ENCODE data around the gene NT5C2. TPM values are rescaled to one million over a fixed set of nuclear protein-coding genes. Genes with fewer than 3 reads are reported as not detected.

The NT5C2 gene
- total and polyA plus RNA-seq, 2 donors (not counting 3 experiments of a cell fraction or from before 2014, with no cell fraction given) = 47.2 to 69.9 TPM

- dilution Hi-C loops (cut with MboI; ENCODE audit: extremely low pct_ligation_motif_present, low sequenced_read_pairs) = no loop called here
- no TSS peak for BruUV-seq (replicated peaks)
- peaks cover 2% of the 10 kb centered on the region for H3K4me1 ChIP-seq (ENCODE audit: control insufficient read depth, extremely low read depth, insufficient read depth, low read length)
- CTCF ChIA-PET = interaction anchor here (1.7 to 2.1 kb wide), 2 partner anchors 154 to 172 kb away, joined by 4 to 9 read pairs; partner anchors contain the start of gene CNNM2
- POLR2A ChIA-PET = no interaction called here
- H2AFZ ChIP-seq (ENCODE audit: low read depth, low read length) = no peak overlapping the region
- H3K4me2 ChIP-seq (ENCODE audit: insufficient read depth, low read length) = no peak overlapping the region
- FAIRE-seq = no peak
- H3K9me1 ChIP-seq (replicated peaks; ENCODE audit: control insufficient read depth, extremely low read depth, insufficient read depth, low read length) = no peaks in the 10 kb centered on the region
- H3K9me3 ChIP-seq (replicated peaks; ENCODE audit: control insufficient read depth, insufficient read depth, low read length) = no peaks in the 10 kb centered on the region
- H3K27ac ChIP-seq (ENCODE audit: insufficient read depth, low read depth, low read length) = no peak overlapping the region
- no peaks in the 10 kb centered on the region for H3K79me2 ChIP-seq (ENCODE audit: control insufficient read depth, insufficient read depth, low read length)
- H3K36me3 ChIP-seq (ENCODE audit: control insufficient read depth in 2 of 2, extremely low read depth in 1 of 2, insufficient read depth in 2 of 2, low read length in 2 of 2) = no peaks in the 10 kb centered on the region
- DNase-seq (ENCODE audit: low read depth, low spot score) = no peak
- no peaks in the 10 kb centered on the region for H3K27me3 ChIP-seq (ENCODE audit: control insufficient read depth in 2 of 2, insufficient read depth in 2 of 2, low read length in 2 of 2)
- intact Hi-C loops (cut with micrococcal nuclease) = no loop called here
- H4K20me1 ChIP-seq (replicated peaks; ENCODE audit: control insufficient read depth, extremely low read depth, insufficient read depth, low read length) = no peaks in the 10 kb centered on the region
- no peak for TF ChIP-seq MYC (IDR thresholded peaks at IDR 0.05; ENCODE audit: low read depth, low read length)
- no peak for TF ChIP-seq EZH2 (IDR thresholded peaks at IDR 0.05; ENCODE audit: borderline replicate concordance, low read depth, low read length, severe bottlenecking)
- no peak for TF ChIP-seq CTCF (IDR thresholded peaks at IDR 0.05; ENCODE audit: extremely low read depth in 1 of 2, insufficient read depth in 1 of 2, low read depth in 1 of 2, low read length in 2 of 2)
- TF ChIP-seq FOS (IDR thresholded peaks at IDR 0.05; ENCODE audit: borderline replicate concordance, insufficient read depth, low read length) = no peak
- no peak for TF ChIP-seq MAX (IDR thresholded peaks at IDR 0.05; ENCODE audit: insufficient read depth, insufficient read length)
- TF ChIP-seq POLR2AphosphoS5 (IDR thresholded peaks at IDR 0.05; ENCODE audit: insufficient read depth, low read depth, low read length) = no peak
- no peak for TF ChIP-seq POLR2A (IDR thresholded peaks at IDR 0.05; ENCODE audit: low read depth, low read length)
- TF ChIP-seq JUN (IDR thresholded peaks at IDR 0.05; ENCODE audit: borderline replicate concordance, insufficient read depth, insufficient read length, low read depth) = no peak
- TF ChIP-seq GATA2 (IDR thresholded peaks at IDR 0.05; ENCODE audit: insufficient read depth, insufficient read length, low read depth, low read length) = no peak
- no peak overlapping the region for H3K4me3 ChIP-seq (replicated peaks in 1 of 3; ENCODE audit: insufficient read depth in 1 of 3, low read depth in 1 of 3, low read length in 3 of 3)
- no peak overlapping the region for H3K9ac ChIP-seq (replicated peaks; ENCODE audit: extremely low read depth, insufficient read depth, low read length)
These were observed 120.8 kb downstream of the NT5C2 start for GRCh38 chr10:103072276-103072675.

All from endothelial cell of umbilical vein (primary cell).